ENCODE measurements around the gene KCNT1.

GRCh38 chr9:135782946-135783345 is 81.0 kb downstream of the KCNT1 start:
- TF ChIP-seq CTCF (optimal IDR thresholded peaks at IDR 0.05 in 1 of 3, IDR thresholded peaks at IDR 0.05 in 1 of 3, conservative IDR thresholded peaks at IDR 0.05 in 1 of 3; ENCODE audit: extremely low read depth in 1 of 3, insufficient read depth in 2 of 3, low read length in 3 of 3) (no peak), EZH2 (IDR thresholded peaks at IDR 0.05; ENCODE audit: low read length) (no peak)

All from keratinocyte (primary cell).